K562 (cell line): ENCODE measurements around the gene CHRM4. TPM values are rescaled to one million over a fixed set of nuclear protein-coding genes. Genes with fewer than 3 reads are reported as not detected.

Source experiments
- AFF4 ChIP-seq: sonication (generic); formaldehyde crosslinking; IDR thresholded peaks from 2 replicates; pipeline ENCODE4 v1.8.0; 2023; ENCODE audit warnings: mild to moderate bottlenecking, missing genetic modification reagents
- CREB1 ChIP-seq, 2 experiments: sonication (generic) in 1 of 2; formaldehyde crosslinking in 1 of 2; IDR thresholded peaks; 2 replicates each; pipeline versions ENCODE4 v1.6.1 to v1.8.0; 2012 to 2022; ENCODE audit warnings: inconsistent platforms in 1 of 2, mild to moderate bottlenecking in 1 of 2, missing genetic modification reagents in 1 of 2, moderate library complexity in 1 of 2
- E2F6 ChIP-seq, 2 experiments: IDR thresholded peaks; 2 replicates each; pipeline ENCODE4 v1.6.1; 2011; ENCODE audit warnings: borderline replicate concordance in 1 of 2, control low read depth in 1 of 2, low read depth in 1 of 2, low read length in 1 of 2, mild to moderate bottlenecking in 1 of 2, mixed read lengths in 1 of 2, moderate library complexity in 1 of 2; ENCODE audit not compliant: insufficient read depth in 1 of 2, insufficient read length in 1 of 2, poor library complexity in 1 of 2, severe bottlenecking in 1 of 2; ENCODE audit errors: extremely low read depth in 1 of 2
- KDM2B ChIP-seq: fragments of 250-450 bp; sonication (Bioruptor Pico); IDR thresholded peaks from 2 replicates; pipeline ENCODE4 v1.8.0; 2021; ENCODE audit warnings: mild to moderate bottlenecking, moderate library complexity
- LEF1 ChIP-seq: fragments of 450-650 bp; IDR thresholded peaks from 2 replicates; pipeline ENCODE4 v1.6.1; 2016; ENCODE audit warnings: mild to moderate bottlenecking
- MAFF ChIP-seq: IDR thresholded peaks from 2 replicates; pipeline ENCODE4 v1.6.1; 2012; ENCODE audit warnings: low read length, improper control_type of control experiment
- PCBP1 ChIP-seq: fragments of 200-400 bp; formaldehyde crosslinking; IDR thresholded peaks from 2 replicates; pipeline ENCODE4 v1.6.1; 2018; ENCODE audit warnings: mild to moderate bottlenecking, low read depth, low read length; ENCODE audit not compliant: poor library complexity, severe bottlenecking
- POLR2AphosphoS5 ChIP-seq: IDR thresholded peaks from 2 replicates; pipeline ENCODE4 v1.6.1; 2011; ENCODE audit warnings: mild to moderate bottlenecking, low read depth, low read length, moderate library complexity; ENCODE audit not compliant: control insufficient read depth, insufficient read depth
- RERE ChIP-seq: sonication (generic); formaldehyde crosslinking; IDR thresholded peaks from 2 replicates; pipeline ENCODE4 v1.8.0; 2023; ENCODE audit warnings: missing genetic modification reagents, mild to moderate bottlenecking, borderline replicate concordance
- ZNF717 ChIP-seq: fragments of 250-450 bp; sonication (Bioruptor Pico); IDR thresholded peaks from 2 replicates; pipeline ENCODE4 v1.5.0; 2021
- ZNF740 ChIP-seq, 3 experiments: fragments of 200-800 bp in 1 of 3; sonication (Bioruptor generic) in 1 of 3; sonication (generic) in 1 of 3; formaldehyde crosslinking in 1 of 3; IDR thresholded peaks; 2 replicates each; pipeline versions ENCODE4 v1.6.1 to v1.8.0; 2016 to 2022; ENCODE audit warnings: mild to moderate bottlenecking in 2 of 3, missing compliant biosample characterization in 2 of 3, missing genetic modification characterization in 2 of 3, missing genetic modification reagents in 1 of 3
- polyA plus RNA-seq, 8 experiments: library from polyadenylated mRNA; depleted of rRNA in 4 of 8; stranded (reverse) in 5 of 8; unstranded in 3 of 8; fragments of >200 nt; fragmentation: Nextera tagmentation in 2 of 8; fragmentation: Illumina TruSeq in 1 of 8; extraction: Ambion mirVana in 2 of 8; extraction: Trizol in 1 of 8; gene quantifications; 2 replicates each; pipeline versions ENCODE4 v1.2.1 to v1.2.3, GENCODE V29; 2011 to 2014; ENCODE audit warnings: inconsistent platforms in 1 of 8, missing spikeins in 1 of 8
- total RNA-seq, 7 experiments: library from RNA; depleted of rRNA in 6 of 7; stranded (reverse); fragments of >200 nt in 6 of 7; fragmentation: Illumina TruSeq in 2 of 7; extraction: Trizol in 2 of 7; gene quantifications; 2 replicates each; pipeline versions ENCODE4 v1.2.1 to v1.2.3, GENCODE V29; 2011 to 2021; ENCODE audit warnings: low replicate concordance in 1 of 7

CHRM4 gene
- total and polyA plus RNA-seq, 9 of the 15 experiments (the other 6 are each of a cell fraction or from before 2014, with no cell fraction given), result 0.22 to 1.3 (median 0.40) TPM; not detected in 2

GRCh38 chr11:46381048-46381818 lies 10.3 kb downstream of the CHRM4 start, which contains the start of gene MDK (continued):
- peak; percentile 30; the same call in 1 of the 2 replicates for TF ChIP-seq ZNF740 (CRISPR knock-in tag; IDR thresholded peaks at IDR 0.05)
- TF ChIP-seq ZNF740 (tag; IDR thresholded peaks at IDR 0.05), result no peak
- TF ChIP-seq AFF4, result peak; percentile 61; the same call in 1 of the 2 replicates
- TF ChIP-seq KDM2B (CRISPR knock-in tag), result 0 out of 2 replicates have a peak, but pooled peaks have one; percentile 10
- TF ChIP-seq RERE (CRISPR knock-in tag), result peak; percentile 85
- TF ChIP-seq E2F6 (IDR thresholded peaks at IDR 0.05; ENCODE audit: borderline replicate concordance in 1 of 2, extremely low read depth in 1 of 2, insufficient read depth in 1 of 2, insufficient read length in 1 of 2, low read depth in 1 of 2, low read length in 1 of 2, poor library complexity in 1 of 2, severe bottlenecking in 1 of 2), result peak in 1 of 2 experiments; percentile 79
- no peak for TF ChIP-seq LEF1
- peak; percentile 72; the same call in 1 of the 2 replicates for TF ChIP-seq ZNF717 (CRISPR knock-in tag)
- TF ChIP-seq CREB1 (IDR thresholded peaks at IDR 0.05), result no peak
- 0 out of 2 replicates have a peak, but pooled peaks have one; percentile 27 for TF ChIP-seq CREB1 (CRISPR knock-in tag; IDR thresholded peaks at IDR 0.05)
- TF ChIP-seq PCBP1, result peak; percentile 84
- no peak for TF ChIP-seq MAFF
- TF ChIP-seq POLR2AphosphoS5, result peak; percentile 6; the same call in 1 of the 2 replicates
